HG03571 (cell line): Measurements from ENCODE around the gene IFT57.
"Not testable (repeated sequence)": the region's sequence is repeated elsewhere in the genome, so short reads cannot be mapped to it uniquely, and the experiment has no call there.

Source experiments
- ATAC-seq: cut with Tn5 transposase; IDR thresholded peaks from one replicate; pipeline ENCODE4 v1.9.1; 2021; ENCODE audit not compliant: unreplicated experiment

Gene IFT57

GRCh38 chr3:108221911-108222852 is at the start of gene IFT57:
IFT57 (minus strand) TSS chr3:108222424; CDS start chr3:108222322, 102 bp downstream.
- peak; percentile 93 for ATAC-seq

GRCh38 chr3:108271626-108272025 is 49.4 kb upstream of the IFT57 start:
- ATAC-seq = no peak

GRCh38 chr3:108268235-108268634 is 46.0 kb upstream of the IFT57 start:
- ATAC-seq = not testable (repeated sequence)

GRCh38 chr3:108264534-108265298 is 42.5 kb upstream of the IFT57 start:
- ATAC-seq = peak; percentile 74

GRCh38 chr3:108255131-108255530 is 32.9 kb upstream of the IFT57 start:
- no peak for ATAC-seq

- ATAC-seq = no peak
These were observed 29.6 kb upstream of the IFT57 start for GRCh38 chr3:108251844-108252243.

GRCh38 chr3:108251265-108251664 is 29.0 kb upstream of the IFT57 start:
- ATAC-seq = no peak

- ATAC-seq = no peak
These were observed 28.4 kb upstream of the IFT57 start for GRCh38 chr3:108250626-108251025.

- no peak for ATAC-seq
These were observed 21.0 kb upstream of the IFT57 start for GRCh38 chr3:108243243-108243642.

GRCh38 chr3:108242776-108243175 is 20.6 kb upstream of the IFT57 start:
- no peak for ATAC-seq

GRCh38 chr3:108241721-108242120 is 19.5 kb upstream of the IFT57 start:
- no peak for ATAC-seq

GRCh38 chr3:108241146-108241545 is 18.9 kb upstream of the IFT57 start:
- ATAC-seq = no peak

- ATAC-seq = no peak
These were observed 16.9 kb upstream of the IFT57 start for GRCh38 chr3:108239082-108239481.

- no peak for ATAC-seq
These were observed 13.1 kb upstream of the IFT57 start for GRCh38 chr3:108235290-108235689.

GRCh38 chr3:108234387-108234957 is 12.2 kb upstream of the IFT57 start:
- no peak for ATAC-seq

GRCh38 chr3:108228286-108228685 is 6.1 kb upstream of the IFT57 start:
- ATAC-seq = no peak

- ATAC-seq = no peak
These were observed 4.9 kb upstream of the IFT57 start for GRCh38 chr3:108227131-108227530.

GRCh38 chr3:108225221-108225620 is 3.0 kb upstream of the IFT57 start:
- ATAC-seq = no peak

GRCh38 chr3:108223928-108224327 is 1.7 kb upstream of the IFT57 start:
- no peak for ATAC-seq

- ATAC-seq = no peak
These were observed 785 bp upstream of the IFT57 start for GRCh38 chr3:108222853-108223565.

- ATAC-seq = no peak
These were observed 831 bp downstream of the IFT57 start for GRCh38 chr3:108221393-108221792.
